Activated naive CD4-positive, alpha-beta T cell treated with anti-CD3 and anti-CD28 coated beads, Interleukin-2, amount 10 ng/mL, durations not matched to agents 7 days and 5 days (primary cell): ENCODE data around the gene TMEM72.

Experiments
- CTCF ChIA-PET: fragments of 350-600 bp; sonication (Branson Sonifier 250); formaldehyde crosslinking; loops from one replicate; lab custom pipeline; 2021; ENCODE audit warnings: antibody characterized with exemption; lab: Charles Lee
- DNase-seq: peaks from one replicate; pipeline ENCODE4 v3.0.0-alpha.2; 2020
- H3K27ac Mint-ChIP-seq: one replicate; pipeline ENCODE4 v1.8.0; 2021; ENCODE audit warnings: mild to moderate bottlenecking, moderate library complexity, mixed read lengths
- H3K27me3 Mint-ChIP-seq: one replicate; pipeline ENCODE4 v1.8.0; 2021; ENCODE audit warnings: mild to moderate bottlenecking, mixed read lengths
- H3K36me3 Mint-ChIP-seq: one replicate; pipeline ENCODE4 v1.8.0; 2021; ENCODE audit warnings: mixed read lengths
- H3K4me1 Mint-ChIP-seq: one replicate; pipeline ENCODE4 v1.8.0; 2021; ENCODE audit warnings: mixed read lengths
- H3K4me3 Mint-ChIP-seq: one replicate; pipeline ENCODE4 v1.8.0; 2021; ENCODE audit warnings: mild to moderate bottlenecking, moderate library complexity, mixed read lengths
- H3K9me3 Mint-ChIP-seq: one replicate; pipeline ENCODE4 v1.8.0; 2021; ENCODE audit warnings: mixed read lengths

TMEM72 gene

DNA sequence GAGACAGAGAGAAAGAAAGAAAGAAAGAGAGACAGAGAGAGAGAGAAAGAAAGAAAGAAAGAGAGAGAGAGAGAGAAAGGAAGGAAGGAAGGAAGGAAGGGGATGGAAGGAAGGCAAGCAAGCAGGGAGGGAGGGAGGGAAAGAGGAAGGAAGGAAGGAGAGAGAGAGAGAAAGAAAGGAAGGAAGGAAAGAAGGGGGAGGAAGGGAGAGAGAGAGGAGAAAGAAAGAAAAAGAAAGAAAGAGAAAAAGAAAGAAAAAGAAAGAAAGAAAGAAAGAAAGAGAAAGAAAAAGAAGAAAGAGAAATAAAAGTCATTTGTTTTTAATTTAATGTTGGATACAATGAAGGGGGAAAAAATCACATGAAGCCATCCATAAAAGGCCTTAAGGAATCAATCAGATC, 43.8 kb downstream of the TMEM72 start:
- Mint-ChIP-seq H3K27ac (no peak overlapping the region), H3K4me1 (peaks cover 16% of the 10 kb centered on the region), H3K4me3 (no peak overlapping the region), H3K36me3 (peaks cover 13% of the 10 kb centered on the region), H3K9me3 (no peaks in the 10 kb centered on the region), H3K27me3 (no peaks in the 10 kb centered on the region)
- no peak for DNase-seq
- CTCF ChIA-PET: no interaction called here

DNA sequence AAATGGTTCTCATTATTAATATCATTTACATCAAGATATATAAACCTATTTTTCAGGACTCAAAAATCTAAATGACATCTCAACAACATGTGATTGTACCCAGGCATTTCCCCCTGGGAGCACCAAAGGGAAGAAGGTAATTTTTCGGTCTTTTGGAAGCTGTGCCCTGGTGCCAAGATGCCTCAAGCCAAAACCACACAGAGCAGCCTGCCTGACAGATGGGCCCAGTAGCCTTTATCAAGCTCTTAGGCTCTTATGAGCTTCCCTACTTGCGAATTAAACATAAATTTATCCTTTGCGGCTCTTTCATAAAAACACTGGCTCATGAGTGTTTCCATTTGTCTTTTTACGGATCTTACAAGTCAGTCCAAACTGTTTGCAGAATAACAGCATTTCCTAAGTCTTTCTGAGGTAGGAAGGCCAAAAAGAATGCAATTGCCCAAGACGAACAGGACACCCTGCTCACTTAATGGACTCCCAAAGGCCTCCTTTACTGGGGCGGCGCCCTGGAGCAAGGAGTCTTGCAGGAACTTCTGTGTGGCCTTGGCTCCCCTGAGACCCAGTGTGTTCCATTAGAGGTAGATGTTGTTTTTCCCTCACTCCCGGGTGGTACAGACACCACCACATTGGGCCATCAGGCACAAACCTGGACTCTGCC, 44.4 kb downstream of the TMEM72 start:
- Mint-ChIP-seq H3K9me3 (no peaks in the 10 kb centered on the region), H3K27ac (no peak overlapping the region), H3K4me1 (peaks cover 16% of the 10 kb centered on the region), H3K36me3 (peaks cover 13% of the 10 kb centered on the region), H3K27me3 (peaks cover 3% of the 10 kb centered on the region), H3K4me3 (no peak overlapping the region)
- DNase-seq: no peak
- CTCF ChIA-PET: no interaction called here

DNA sequence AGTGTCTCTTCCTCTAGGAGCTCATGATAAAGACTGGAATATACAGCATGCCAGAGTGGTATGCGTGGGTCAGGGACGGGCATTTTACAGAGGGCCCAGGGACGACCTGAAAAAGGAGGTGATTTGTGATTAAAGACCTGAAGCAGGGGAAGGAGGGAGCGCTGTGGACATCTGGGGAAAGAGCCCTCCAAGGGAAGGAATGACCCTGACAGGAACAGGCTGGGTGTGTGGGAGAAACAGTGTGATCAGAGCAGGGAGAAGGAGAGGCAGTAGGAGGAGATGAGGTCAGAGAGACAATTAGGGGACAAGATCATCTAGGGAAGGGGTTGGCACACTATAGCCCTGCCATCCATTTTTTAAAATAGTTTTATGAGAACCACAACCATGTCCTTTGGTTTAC, 45.1 kb downstream of the TMEM72 start:
- CTCF ChIA-PET: no interaction called here
- Mint-ChIP-seq H3K27me3 (peaks cover 10% of the 10 kb centered on the region), H3K4me3 (no peak overlapping the region), H3K36me3 (peaks cover 13% of the 10 kb centered on the region), H3K27ac (no peak overlapping the region), H3K9me3 (no peaks in the 10 kb centered on the region), H3K4me1 (peaks cover 16% of the 10 kb centered on the region)
- no peak for DNase-seq

DNA sequence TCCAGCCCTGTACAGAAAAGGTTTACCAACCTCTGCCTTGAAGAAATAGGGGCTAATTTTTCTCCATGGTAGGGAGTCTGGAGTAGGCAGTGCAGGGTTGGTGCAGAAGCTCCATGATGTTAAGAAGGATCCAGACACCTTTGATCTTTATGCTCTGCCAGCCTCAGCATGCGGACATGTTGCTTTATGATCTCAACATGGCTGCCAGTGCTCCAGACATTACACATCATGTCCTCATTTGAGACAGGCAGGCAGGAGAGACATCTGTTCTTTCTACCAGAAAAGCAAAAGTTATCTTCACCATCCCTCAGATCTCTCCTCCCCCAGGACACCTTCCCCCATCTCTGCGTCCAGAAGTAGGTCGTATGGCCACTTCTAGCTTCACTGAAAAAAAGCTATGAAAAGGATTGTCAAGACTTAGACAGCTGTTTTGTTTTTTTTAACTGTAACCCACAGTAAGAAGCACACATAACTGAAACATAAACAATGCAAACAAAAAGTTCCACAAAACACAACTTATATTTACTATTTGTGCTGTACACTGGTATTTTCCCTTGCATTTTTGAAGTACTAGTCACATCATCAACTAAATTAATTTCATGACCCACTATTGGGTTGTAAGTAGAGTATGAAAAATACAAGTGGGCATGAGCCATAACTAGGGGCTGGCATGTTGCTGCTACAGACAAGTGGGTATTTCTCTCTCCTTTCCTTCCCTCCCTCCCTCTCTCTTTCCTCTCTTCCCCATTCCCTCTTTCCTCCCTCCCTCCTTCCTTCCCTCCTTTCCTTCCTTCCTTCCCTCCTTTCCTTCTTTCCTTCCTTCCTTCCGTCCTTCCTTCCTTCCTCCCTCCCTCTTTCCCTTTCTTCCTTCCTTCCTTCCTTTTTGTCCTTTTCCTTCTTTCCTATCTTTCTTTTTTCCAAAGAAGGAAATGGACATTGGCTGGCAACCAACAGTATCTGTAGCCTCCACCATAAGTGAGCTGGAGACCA, 45.9 kb downstream of the TMEM72 start:
- Mint-ChIP-seq H3K9me3 (no peaks in the 10 kb centered on the region), H3K36me3 (peaks cover 13% of the 10 kb centered on the region), H3K4me1 (peaks cover 16% of the 10 kb centered on the region), H3K27me3 (peaks cover 13% of the 10 kb centered on the region), H3K27ac (no peak overlapping the region), H3K4me3 (no peak overlapping the region)
- no peak for DNase-seq
- CTCF ChIA-PET: interaction anchor here (0.8 kb wide), 1 partner anchor 24 kb away, joined by 3 read pairs; no protein-coding TSS in a partner anchor

DNA sequence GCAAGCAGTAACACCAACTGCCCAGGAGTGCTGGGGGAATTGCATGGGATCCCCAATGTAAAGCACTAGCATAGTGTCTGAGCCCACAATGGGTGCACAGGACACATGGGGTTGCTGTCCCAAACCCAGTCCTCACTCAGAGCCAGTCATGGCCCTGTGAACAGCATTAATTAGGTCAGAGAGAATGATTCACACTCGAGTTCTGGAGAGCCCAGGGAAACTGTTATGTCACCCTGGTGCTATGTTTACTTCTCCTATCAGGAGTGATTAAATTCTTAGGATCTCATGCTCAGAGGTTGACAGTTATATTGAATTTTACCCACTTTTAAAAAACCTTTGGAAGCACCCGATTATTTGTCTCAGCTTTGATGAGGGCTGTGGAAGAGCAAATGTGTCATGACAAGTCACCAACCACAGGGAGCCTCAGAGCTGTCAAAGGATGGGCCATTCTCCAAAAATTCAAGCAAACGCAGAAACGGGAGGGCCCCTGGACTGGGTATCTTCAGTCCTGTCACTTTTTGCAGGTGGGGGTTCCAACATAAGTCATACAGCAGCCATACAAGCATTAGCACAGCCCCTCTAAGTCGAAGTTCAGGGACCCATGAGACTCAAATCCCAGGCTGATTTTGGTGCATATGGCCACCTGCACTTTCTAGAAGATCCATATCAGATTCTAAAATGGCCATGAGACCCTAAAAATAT, 47.2 kb downstream of the TMEM72 start:
- Mint-ChIP-seq H3K27ac (peak overlapping the region; percentile 24), H3K4me3 (peak overlapping the region; percentile 81), H3K4me1 (peaks cover 16% of the 10 kb centered on the region), H3K36me3 (peaks cover 12% of the 10 kb centered on the region), H3K9me3 (no peaks in the 10 kb centered on the region), H3K27me3 (peaks cover 13% of the 10 kb centered on the region)
- CTCF ChIA-PET: no interaction called here
- no peak for DNase-seq

DNA sequence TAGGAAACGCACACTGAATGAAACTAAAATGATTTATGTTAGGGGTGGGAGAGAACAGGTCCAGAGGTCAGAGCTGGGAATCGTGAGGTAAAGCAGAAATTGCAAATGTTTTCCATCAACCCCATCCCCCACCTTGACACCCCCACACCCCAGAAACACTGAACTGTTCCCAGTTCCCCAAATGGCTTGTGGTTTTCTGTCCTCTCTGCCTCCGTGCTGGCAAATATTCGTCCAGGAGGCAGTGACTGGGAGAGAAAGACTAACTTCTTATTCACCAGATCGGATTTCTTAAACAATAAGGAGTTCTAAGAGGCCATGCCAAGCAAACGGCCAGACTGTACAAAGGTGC, 47.7 kb downstream of the TMEM72 start:
- H3K4me3 Mint-ChIP-seq: peak overlapping the region; percentile 81
- CTCF ChIA-PET: no interaction called here
- peaks cover 13% of the 10 kb centered on the region for H3K27me3 Mint-ChIP-seq
- no peaks in the 10 kb centered on the region for H3K9me3 Mint-ChIP-seq
- H3K4me1 Mint-ChIP-seq: peaks cover 16% of the 10 kb centered on the region
- H3K36me3 Mint-ChIP-seq: peaks cover 11% of the 10 kb centered on the region
- no peak for DNase-seq
- peak overlapping the region; percentile 63 for H3K27ac Mint-ChIP-seq

DNA sequence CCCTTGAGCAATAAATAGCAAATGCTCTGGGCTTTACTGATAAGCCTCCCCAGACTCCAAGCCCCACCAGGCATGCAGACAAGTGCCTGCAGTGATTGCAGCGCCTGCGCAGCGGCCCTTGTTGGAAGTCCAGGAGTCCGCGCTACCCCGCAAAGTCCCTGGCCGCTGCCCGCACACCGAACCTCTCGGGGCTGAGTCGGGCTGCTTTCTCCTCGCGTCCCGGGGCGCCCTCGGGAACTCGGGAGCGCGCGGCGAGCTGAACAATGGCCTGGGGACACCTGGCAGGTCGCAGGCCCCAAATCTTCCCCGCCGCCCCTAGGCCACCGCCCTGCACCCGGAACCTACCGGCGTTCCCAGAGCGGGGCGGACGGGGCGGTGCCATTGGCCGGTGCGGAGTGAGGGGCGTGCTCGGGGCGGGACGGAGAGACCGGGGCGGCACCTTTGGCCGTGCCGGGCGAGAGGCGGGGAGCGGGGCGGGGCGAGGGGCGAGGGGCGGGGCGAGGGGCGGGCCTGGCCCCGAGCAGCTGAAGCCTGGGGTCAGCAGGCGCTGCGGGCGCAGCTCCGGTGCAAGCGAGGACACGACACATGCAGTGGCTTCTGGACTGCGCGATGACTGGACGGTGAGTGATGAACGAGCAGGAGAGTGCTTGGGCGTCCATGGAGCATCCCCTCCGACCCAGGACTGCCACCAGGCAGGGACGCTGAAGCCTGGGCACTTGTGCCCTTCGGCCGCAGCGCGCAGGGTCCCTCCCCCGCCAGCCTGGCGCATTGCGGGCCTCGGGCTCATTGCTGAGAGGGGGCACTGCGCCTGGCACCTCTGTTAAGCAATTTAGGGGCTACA, 48.3 kb downstream of the TMEM72 start, which contains the start of gene RASSF4:
TSS of gene RASSF4 (plus strand) at position 556 of the 841 bp plus-strand sequence. CDS start 10,401 bp downstream, outside the sequence.
- Mint-ChIP-seq H3K4me3 (peak within 1 kb of the TSS; percentile 81), H3K27me3 (peaks cover 13% of the 10 kb centered on the region), H3K9me3 (no peaks in the 10 kb centered on the region), H3K36me3 (peaks cover 11% of the 10 kb centered on the region), H3K27ac (peak within 1 kb of the TSS; percentile 63), H3K4me1 (peaks cover 16% of the 10 kb centered on the region)
- peak; percentile 95 for DNase-seq
- CTCF ChIA-PET: no interaction called here

DNA sequence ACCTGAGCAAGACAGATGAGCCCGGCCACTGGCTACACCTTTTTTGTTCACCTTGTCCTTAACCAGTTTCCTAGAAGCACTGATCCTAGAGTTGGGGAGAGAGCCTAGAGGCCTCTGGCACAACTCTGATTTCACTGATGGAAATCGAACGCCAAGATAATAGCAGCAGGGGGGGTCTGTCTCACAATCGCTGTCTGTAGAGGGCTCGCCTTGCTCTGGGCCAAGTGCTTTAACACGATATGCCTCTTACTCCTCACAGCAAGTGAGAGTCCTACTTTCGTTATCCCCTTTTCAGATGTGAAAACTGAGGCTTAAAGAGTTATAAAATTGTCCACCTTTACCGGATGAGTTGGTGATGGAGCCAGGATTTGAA, 48.9 kb downstream of the TMEM72 start:
- no peak overlapping the region for H3K27ac Mint-ChIP-seq
- peaks cover 13% of the 10 kb centered on the region for H3K4me1 Mint-ChIP-seq
- H3K27me3 Mint-ChIP-seq: peaks cover 13% of the 10 kb centered on the region
- CTCF ChIA-PET: interaction anchor here (1.0 kb wide), 1 partner anchor 27 kb away, joined by 7 read pairs; no protein-coding TSS in a partner anchor
- peak overlapping the region; percentile 81 for H3K4me3 Mint-ChIP-seq
- H3K9me3 Mint-ChIP-seq: no peaks in the 10 kb centered on the region
- peaks cover 11% of the 10 kb centered on the region for H3K36me3 Mint-ChIP-seq
- DNase-seq: no peak

DNA sequence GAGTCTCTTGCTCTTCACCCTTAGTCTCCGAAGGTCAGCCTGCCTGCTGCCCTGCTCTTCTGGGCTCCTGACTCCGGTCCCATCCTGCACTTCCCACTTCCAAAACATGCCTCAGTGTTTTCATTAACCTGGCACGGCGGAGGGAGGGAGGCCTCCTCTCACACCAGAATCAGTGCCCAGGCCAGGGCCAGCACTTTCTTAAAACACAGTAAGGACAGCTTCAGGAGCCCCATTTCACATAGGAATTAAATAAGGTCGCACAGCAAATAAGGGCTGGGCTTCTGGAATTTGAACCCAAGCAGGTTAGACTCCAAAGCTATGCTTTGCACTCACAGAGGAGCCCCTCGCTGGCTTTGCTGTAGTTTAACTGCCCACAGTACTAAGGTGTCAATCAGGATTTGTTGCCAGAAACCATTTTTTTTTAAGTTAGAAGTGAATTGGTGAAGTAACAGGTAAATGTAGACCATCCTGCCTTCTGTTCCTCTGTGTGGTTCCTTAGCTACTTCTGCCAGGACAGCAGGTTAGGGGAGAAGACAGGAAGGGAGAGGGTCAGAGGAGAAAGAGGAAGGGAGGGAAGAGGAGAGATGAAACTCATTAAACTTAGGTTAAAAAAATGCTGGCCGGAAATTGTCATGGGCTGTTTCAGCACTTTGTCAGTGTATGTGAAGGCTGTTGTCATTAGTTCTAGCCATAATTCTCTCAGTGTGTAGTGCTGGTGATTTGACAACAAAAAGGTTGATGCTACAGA, 49.5 kb downstream of the TMEM72 start:
- Mint-ChIP-seq H3K9me3 (no peaks in the 10 kb centered on the region), H3K27ac (no peak overlapping the region), H3K4me1 (peaks cover 13% of the 10 kb centered on the region), H3K36me3 (peaks cover 10% of the 10 kb centered on the region), H3K27me3 (peaks cover 13% of the 10 kb centered on the region), H3K4me3 (peak overlapping the region; percentile 81)
- no peak for DNase-seq
- CTCF ChIA-PET: interaction anchor here (1.0 kb wide), 1 partner anchor 27 kb away, joined by 7 read pairs; no protein-coding TSS in a partner anchor

DNA sequence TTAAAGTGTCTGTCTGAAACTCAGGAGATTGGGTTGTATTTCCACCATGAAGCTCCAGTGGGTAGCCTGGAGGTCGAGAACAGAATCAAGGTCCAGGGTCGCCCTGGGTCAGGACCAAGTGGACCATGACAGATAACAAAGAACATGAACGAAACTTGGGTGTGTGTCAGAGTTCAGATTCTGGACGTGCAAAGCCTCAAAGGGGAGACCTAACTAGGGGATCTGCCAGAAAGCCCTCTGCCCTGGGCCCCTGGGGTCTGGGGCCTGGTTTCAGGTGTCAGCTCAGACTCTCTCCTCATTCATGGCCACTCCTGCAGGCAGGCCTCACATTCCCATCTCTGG, 50.1 kb downstream of the TMEM72 start:
- peaks cover 4% of the 10 kb centered on the region for H3K36me3 Mint-ChIP-seq
- no peak for DNase-seq
- H3K4me3 Mint-ChIP-seq: peak overlapping the region; percentile 14
- H3K27me3 Mint-ChIP-seq: peaks cover 13% of the 10 kb centered on the region
- CTCF ChIA-PET: interaction anchor here (1.0 kb wide), 1 partner anchor 28 kb away, joined by 7 read pairs; no protein-coding TSS in a partner anchor
- H3K9me3 Mint-ChIP-seq: no peaks in the 10 kb centered on the region
- H3K27ac Mint-ChIP-seq: no peak overlapping the region
- peaks cover 17% of the 10 kb centered on the region for H3K4me1 Mint-ChIP-seq

DNA sequence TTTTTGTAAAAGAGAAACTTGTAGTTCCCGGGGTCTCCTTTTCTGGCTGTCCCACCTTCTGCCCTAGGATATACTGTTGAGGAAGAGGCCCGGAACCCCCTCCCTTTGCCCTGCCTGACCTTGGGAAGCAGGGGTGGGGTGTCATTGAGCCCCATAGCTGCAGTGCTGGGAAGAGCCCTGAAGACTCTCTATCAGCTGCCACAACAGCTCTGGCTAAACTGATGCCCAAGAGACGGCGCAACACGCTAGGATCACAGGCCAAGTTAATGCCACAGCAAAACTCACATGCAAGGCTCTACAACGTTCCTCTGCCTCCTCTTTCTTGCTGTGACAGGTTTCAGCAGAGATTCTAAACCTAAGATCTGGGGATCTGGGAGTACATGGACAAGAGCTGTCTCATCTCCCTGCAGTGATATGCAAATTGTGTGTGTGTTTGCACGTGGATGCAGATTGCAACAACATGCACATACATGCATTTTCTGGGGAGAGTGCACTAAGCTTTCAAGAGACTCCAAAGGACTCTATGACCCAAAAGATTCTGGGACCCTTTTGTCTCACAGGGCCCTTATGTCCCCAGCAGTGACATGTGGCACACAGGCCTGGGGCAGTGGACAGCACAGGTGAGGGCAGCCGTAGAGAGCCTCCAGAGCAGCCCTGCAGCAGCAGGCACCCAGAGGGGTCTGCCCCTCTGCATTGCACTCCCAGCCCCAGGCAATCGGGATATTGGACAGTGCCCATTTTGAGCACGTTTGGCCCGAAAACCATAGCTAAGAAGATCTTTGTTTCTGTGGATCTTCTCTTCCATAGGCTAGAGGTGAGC, 51.0 kb downstream of the TMEM72 start:
- Mint-ChIP-seq H3K36me3 (no peaks in the 10 kb centered on the region), H3K9me3 (no peaks in the 10 kb centered on the region), H3K4me3 (no peak overlapping the region), H3K27ac (no peak overlapping the region), H3K4me1 (peaks cover 20% of the 10 kb centered on the region), H3K27me3 (peaks cover 13% of the 10 kb centered on the region)
- DNase-seq: no peak
- CTCF ChIA-PET: interaction anchor here (2.2 kb wide), 1 partner anchor 29 kb away, joined by 11 read pairs; no protein-coding TSS in a partner anchor
